ENCODE data around the gene L1TD1.

The L1TD1 gene

DNA sequence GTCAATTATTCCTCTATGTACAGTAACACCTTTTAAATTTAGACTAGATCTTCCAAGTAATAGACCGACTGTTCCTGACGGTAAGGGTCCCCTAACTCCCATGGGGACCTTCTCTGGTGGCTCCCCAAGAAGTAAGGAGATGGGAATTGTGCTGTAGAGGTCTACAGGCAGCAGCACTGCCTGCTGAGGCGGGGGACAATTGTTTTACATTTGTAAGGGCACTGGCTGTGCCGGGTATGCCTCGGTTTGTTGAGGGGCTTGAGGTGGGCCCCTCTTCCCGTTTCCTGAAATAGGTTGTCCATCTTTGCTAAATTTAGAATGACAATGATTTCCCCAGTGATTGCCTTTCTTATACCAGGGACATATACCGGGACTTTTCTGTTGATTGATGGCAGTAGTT lies 13.1 kb upstream of the L1TD1 start:
- no peak for TF ChIP-seq FOXP2 (optimal IDR thresholded peaks at IDR 0.05; ENCODE audit: borderline replicate concordance, extremely low read depth, extremely low read length, insufficient read depth)
- TF ChIP-seq, protein P1, sequence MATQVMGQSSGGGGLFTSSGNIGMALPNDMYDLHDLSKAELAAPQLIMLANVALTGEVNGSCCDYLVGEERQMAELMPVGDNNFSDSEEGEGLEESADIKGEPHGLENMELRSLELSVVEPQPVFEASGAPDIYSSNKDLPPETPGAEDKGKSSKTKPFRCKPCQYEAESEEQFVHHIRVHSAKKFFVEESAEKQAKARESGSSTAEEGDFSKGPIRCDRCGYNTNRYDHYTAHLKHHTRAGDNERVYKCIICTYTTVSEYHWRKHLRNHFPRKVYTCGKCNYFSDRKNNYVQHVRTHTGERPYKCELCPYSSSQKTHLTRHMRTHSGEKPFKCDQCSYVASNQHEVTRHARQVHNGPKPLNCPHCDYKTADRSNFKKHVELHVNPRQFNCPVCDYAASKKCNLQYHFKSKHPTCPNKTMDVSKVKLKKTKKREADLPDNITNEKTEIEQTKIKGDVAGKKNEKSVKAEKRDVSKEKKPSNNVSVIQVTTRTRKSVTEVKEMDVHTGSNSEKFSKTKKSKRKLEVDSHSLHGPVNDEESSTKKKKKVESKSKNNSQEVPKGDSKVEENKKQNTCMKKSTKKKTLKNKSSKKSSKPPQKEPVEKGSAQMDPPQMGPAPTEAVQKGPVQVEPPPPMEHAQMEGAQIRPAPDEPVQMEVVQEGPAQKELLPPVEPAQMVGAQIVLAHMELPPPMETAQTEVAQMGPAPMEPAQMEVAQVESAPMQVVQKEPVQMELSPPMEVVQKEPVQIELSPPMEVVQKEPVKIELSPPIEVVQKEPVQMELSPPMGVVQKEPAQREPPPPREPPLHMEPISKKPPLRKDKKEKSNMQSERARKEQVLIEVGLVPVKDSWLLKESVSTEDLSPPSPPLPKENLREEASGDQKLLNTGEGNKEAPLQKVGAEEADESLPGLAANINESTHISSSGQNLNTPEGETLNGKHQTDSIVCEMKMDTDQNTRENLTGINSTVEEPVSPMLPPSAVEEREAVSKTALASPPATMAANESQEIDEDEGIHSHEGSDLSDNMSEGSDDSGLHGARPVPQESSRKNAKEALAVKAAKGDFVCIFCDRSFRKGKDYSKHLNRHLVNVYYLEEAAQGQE (IDR thresholded peaks at IDR 0.05; ENCODE audit: insufficient read depth in 1 of 2, low read depth in 2 of 2, low read length in 2 of 2), result no peak
- TF ChIP-seq SIN3A (IDR thresholded peaks at IDR 0.05; ENCODE audit: borderline replicate concordance, insufficient read depth, low read length), result no peak
- no peak for TF ChIP-seq TAF1 (IDR thresholded peaks at IDR 0.05; ENCODE audit: borderline replicate concordance, insufficient read depth, low read length)
- TF ChIP-seq POLR2AphosphoS5 (IDR thresholded peaks at IDR 0.05; ENCODE audit: low read depth, low read length), result no peak

DNA sequence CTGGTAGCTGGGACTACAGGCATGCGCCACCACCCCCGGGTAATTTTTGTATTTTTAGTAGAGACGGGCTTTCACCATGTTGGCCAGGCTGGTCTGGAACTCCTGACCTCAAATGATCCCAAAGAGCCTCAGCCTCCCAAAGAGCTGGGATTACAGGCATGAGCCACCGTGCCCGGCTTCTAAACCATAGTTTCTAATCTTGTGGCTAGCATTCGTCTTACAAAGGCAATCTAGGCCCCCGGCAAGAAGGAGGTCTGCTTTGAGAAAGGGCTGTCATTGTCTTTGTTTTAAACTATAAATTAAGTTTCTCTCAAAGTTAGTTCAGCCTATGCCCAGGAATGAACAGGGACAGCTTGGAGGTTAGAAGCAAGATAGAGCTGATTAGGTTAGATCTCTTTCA lies 10.3 kb upstream of the L1TD1 start:
- no peak for TF ChIP-seq TAF1 (IDR thresholded peaks at IDR 0.05; ENCODE audit: borderline replicate concordance, insufficient read depth, low read length)
- TF ChIP-seq FOXP2 (optimal IDR thresholded peaks at IDR 0.05; ENCODE audit: borderline replicate concordance, extremely low read depth, extremely low read length, insufficient read depth), result no peak
- no peak for TF ChIP-seq SIN3A (IDR thresholded peaks at IDR 0.05; ENCODE audit: borderline replicate concordance, insufficient read depth, low read length)
- TF ChIP-seq POLR2AphosphoS5 (IDR thresholded peaks at IDR 0.05; ENCODE audit: low read depth, low read length), result no peak
- TF ChIP-seq, protein P1 (IDR thresholded peaks at IDR 0.05; ENCODE audit: insufficient read depth in 1 of 2, low read depth in 2 of 2, low read length in 2 of 2), result no peak

DNA sequence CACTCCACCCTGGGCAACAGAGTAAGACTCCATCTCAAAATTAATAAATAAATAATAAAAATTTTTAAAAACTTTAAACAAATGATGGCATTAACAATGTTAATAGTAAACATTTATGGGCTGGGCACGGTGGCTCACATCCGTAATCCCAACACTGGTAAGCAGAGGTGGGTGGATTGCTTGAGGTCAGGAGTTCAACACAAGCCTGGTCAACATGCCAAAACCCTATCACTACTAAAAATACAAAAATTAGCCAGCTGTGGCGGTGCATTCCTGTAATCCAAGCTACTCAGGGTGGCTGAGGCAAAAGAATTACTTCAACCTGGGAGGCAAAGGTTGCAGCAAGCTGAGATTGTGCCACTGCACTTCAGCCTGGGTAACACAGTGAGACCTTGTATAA lies 9.0 kb upstream of the L1TD1 start:
- TF ChIP-seq FOXP2 (optimal IDR thresholded peaks at IDR 0.05; ENCODE audit: borderline replicate concordance, extremely low read depth, extremely low read length, insufficient read depth) (no peak), SIN3A (IDR thresholded peaks at IDR 0.05; ENCODE audit: borderline replicate concordance, insufficient read depth, low read length) (no peak), TAF1 (IDR thresholded peaks at IDR 0.05; ENCODE audit: borderline replicate concordance, insufficient read depth, low read length) (no peak), POLR2AphosphoS5 (IDR thresholded peaks at IDR 0.05; ENCODE audit: low read depth, low read length) (no peak)
- TF ChIP-seq, protein P1 (IDR thresholded peaks at IDR 0.05; ENCODE audit: insufficient read depth in 1 of 2, low read depth in 2 of 2, low read length in 2 of 2), result no peak

DNA sequence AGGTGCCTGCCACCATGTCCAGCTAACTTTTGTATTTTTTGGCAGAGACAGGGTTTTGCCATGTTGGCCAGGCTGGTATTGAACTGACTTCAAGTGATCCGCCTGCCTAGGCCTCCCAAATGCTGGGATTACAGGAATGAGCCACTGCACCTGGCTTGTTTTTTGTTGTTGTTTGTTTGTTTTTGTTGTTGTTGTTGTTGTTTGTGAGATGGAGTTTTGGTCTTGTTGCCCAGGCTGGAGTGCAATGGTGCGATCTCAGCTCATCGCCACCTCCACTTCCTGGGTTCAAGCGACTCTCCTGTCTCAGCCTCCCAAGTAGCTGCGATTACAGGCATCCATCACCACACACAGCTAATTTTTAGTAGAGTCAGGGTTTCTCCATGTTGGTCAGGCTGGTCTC lies 7.1 kb upstream of the L1TD1 start:
- TF ChIP-seq FOXP2 (optimal IDR thresholded peaks at IDR 0.05; ENCODE audit: borderline replicate concordance, extremely low read depth, extremely low read length, insufficient read depth), result no peak
- no peak for TF ChIP-seq POLR2AphosphoS5 (IDR thresholded peaks at IDR 0.05; ENCODE audit: low read depth, low read length)
- no peak for TF ChIP-seq TAF1 (IDR thresholded peaks at IDR 0.05; ENCODE audit: borderline replicate concordance, insufficient read depth, low read length)
- TF ChIP-seq, protein P1 (IDR thresholded peaks at IDR 0.05; ENCODE audit: insufficient read depth in 1 of 2, low read depth in 2 of 2, low read length in 2 of 2), result no peak
- no peak for TF ChIP-seq SIN3A (IDR thresholded peaks at IDR 0.05; ENCODE audit: borderline replicate concordance, insufficient read depth, low read length)

DNA sequence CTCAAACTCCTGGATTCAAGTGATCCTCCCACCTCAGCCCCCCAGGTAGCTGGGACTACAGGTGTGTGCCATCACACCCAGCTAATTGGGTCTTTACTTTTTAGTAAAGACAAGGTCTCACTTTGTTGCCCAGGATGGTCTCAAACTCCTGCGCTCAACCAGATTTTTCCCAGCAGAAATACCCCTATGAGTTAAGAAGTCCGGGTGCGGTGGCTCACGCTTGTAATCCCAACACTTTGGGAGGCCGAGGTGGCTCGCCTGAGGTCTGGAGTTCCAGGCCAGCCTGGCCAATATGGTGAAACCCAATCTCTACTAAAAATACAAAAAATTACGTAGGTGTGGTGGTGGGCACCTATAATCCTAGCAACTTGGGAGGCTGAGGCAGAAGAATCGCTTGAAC lies 6.5 kb upstream of the L1TD1 start:
- TF ChIP-seq TAF1 (IDR thresholded peaks at IDR 0.05; ENCODE audit: borderline replicate concordance, insufficient read depth, low read length) (no peak), POLR2AphosphoS5 (IDR thresholded peaks at IDR 0.05; ENCODE audit: low read depth, low read length) (no peak), SIN3A (IDR thresholded peaks at IDR 0.05; ENCODE audit: borderline replicate concordance, insufficient read depth, low read length) (no peak), FOXP2 (optimal IDR thresholded peaks at IDR 0.05; ENCODE audit: borderline replicate concordance, extremely low read depth, extremely low read length, insufficient read depth) (no peak)
- TF ChIP-seq, protein P1 (IDR thresholded peaks at IDR 0.05; ENCODE audit: insufficient read depth in 1 of 2, low read depth in 2 of 2, low read length in 2 of 2), result no peak

Measured in PFSK-1 (cell line).